NCI-H128 (cell line): ENCODE results near the gene HOXD8.

Source experiments
- DNase-seq: peaks from one replicate; lab custom pipeline; 2025; ENCODE audit not compliant: unreplicated experiment; lab: John Stamatoyannopoulos, UW

The HOXD8 gene

DNA sequence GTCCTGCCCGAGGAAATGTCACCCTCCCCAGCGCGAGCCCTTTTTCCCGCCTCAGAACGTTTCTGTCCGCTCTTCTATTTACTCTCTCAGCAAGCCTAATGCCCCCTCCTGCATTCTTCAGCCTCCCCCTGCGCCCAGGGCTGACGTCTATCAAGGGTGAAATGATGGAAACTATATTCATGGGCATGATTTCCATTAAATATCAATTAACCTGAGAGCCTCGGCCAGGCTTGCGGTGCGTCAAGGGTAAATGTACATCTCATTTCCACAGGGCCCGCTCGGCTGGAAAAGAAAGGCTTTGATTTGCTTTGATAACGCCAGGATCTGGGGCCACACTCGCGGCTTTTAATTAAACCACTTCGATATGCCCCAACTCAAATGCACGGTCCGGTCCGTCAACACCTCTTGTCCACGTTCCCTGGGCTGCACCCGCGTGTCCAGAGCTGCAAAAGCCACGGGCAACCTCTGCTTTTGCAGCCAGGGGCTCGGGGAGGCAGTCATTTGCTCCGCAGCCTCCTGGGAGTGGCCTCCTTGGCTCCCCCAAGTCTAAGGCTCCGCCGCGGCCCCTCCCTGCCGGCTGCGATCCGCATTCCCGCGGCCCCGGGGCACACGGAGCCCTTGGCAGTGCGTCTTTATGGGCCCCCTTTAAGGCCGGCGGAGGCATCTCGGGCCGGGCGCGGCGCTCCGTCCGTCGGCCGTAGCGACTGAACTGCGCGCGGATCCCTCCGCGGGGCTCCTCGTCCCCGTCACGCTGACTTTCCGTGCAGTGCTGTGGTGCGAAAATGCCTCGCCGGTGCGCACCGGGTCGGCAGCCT is at the start of gene HOXD8:
HOXD8 (plus strand) TSS at position 724 of the 815 bp plus-strand sequence. CDS start 662 bp downstream, outside the sequence.
- DNase-seq: peak; percentile 42

DNA sequence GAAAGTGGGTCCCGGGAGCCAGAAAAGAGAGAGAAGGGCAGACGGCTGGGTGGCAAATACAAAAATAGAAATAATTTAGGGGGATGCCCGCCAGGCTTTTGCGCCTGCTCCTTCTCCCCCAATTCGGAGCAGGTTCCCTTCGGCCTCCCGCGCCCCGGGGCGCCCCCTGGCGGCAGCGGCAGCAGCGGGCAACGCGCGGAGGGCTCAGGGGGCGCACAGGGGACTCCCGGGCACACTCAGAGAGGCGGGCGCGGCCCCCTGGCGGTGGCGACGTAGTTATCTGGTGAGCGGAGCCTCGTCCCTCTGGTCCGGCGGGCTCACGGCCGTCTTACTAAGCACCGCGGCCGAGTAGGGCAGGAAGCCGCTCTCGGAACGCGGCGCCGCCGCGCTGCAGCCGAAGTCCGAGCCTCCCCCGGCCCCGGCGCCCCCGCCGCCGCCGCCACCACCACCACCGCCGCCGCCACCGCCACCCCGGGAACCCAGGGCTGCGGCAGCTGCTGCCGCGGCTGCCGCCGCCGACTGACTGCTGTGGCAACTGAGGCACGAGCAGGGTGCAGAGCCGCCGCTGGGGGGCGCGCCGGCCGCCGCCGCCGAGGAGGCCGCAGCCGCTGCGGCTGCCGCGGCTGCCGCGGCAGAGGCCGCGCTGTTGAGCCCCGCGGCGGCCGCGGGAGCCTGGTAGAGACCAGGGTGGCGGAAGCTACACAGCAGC is 49.5 kb upstream of the HOXD8 start:
- DNase-seq: peak; percentile 63

DNA sequence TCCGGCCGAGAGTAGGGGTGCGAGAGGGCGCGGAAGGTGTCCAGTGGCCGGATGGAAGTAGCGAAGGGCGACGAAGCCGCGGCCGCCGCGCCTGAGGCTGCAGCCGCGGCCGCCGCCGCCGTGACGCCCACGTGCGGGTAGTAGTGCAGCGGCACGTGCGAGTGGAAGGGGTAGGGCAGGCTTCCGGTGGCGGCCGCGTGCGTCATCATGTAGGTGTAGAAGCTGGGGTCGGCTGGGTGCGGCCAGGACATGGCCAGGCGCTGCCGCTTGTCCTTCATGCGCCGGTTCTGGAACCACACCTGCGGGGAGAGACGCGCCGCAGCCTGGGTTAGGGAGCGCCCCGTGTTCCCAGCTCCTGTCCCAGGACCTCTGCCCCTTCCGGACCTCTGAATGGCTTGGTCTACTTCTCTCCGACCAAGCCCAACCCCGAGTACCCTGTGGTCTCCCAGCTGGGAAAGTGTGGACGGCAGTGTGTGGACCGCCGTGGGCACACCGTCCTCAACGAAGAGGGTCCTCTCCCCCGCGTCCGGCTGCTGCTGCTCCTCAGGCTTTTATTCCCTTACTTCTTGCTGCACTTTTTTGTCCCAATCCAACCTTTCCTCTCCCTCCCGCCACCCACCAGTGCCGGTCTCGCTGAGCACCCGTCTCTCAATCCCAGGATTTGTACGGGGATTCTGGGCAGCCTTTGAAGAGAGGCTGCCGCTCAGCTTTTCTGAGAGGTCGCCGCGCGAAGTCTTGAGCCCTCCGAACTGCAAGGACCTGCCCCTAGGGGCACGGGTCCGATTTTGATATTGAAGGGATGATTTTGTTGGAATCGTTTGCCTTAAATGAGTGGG is 48.7 kb upstream of the HOXD8 start:
- no peak for DNase-seq

DNA sequence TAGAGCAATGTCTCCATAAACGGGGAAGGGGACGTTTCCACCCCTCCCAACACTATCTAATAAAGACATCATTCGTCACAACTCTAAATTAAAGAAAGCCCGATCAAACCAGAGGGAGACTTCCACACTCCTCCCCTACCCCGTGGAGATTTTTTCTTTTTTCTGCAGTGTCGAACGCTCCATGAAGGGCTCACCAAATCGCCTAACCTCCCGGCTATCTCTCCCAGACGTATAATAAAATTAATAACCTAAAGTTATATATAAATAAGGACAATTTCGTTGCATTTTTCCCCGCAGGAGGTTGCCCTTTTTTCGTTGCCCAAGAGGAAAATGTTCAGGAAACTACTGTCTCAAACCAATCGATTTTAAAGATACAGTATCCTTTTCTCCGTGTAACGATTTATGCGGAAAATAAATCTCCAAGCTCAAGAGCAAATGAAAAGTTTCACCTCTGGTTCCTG is 48.1 kb upstream of the HOXD8 start:
- DNase-seq: no peak

DNA sequence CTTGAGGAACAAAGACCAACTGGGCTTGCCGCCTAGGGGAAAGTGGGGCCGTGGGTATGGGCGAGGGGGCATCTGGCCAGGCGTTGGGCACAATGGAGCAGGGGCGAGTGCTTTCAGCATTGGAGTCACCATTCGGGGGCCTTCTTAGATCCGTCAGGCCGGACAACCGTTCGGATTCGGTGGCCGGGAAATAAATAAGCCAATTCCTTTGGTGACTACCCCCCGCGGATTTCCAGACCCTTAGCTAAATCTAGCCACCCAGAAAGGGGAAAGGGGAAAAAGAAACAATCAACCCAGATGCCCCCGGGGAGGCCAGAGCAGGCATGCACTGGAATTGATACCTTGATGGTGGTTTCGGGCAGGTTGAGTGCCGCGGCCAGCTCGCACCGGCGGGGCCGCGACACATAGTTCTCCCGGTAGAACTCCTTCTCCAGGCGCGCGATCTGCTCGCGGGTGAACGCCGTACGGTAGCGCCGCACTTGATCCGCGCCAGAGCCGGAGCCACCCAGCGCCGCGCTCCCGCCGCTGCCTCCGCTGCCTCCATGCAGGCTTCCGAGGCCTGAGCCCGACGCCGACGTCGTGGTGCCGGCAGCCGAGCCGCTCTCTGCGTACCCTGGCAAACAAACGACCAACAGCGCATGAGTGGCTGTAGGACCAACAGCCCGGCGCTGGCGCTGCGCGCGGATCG is 47.5 kb upstream of the HOXD8 start:
- DNase-seq: no peak

DNA sequence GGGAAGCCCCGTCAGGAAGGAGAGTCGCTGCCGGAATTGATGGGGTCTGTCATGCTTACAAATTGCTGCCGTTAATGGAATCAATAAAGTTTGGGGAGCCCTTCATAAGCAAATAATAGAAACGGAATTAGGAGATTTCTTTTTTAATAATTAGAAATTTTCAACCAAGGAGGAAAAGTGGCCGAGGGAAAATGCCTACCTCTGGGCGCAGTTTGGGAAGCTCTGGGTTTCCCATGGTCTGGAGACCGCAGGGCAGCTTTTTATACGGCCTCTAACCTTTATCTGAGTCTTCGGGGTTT is 47.0 kb upstream of the HOXD8 start:
- no peak for DNase-seq

DNA sequence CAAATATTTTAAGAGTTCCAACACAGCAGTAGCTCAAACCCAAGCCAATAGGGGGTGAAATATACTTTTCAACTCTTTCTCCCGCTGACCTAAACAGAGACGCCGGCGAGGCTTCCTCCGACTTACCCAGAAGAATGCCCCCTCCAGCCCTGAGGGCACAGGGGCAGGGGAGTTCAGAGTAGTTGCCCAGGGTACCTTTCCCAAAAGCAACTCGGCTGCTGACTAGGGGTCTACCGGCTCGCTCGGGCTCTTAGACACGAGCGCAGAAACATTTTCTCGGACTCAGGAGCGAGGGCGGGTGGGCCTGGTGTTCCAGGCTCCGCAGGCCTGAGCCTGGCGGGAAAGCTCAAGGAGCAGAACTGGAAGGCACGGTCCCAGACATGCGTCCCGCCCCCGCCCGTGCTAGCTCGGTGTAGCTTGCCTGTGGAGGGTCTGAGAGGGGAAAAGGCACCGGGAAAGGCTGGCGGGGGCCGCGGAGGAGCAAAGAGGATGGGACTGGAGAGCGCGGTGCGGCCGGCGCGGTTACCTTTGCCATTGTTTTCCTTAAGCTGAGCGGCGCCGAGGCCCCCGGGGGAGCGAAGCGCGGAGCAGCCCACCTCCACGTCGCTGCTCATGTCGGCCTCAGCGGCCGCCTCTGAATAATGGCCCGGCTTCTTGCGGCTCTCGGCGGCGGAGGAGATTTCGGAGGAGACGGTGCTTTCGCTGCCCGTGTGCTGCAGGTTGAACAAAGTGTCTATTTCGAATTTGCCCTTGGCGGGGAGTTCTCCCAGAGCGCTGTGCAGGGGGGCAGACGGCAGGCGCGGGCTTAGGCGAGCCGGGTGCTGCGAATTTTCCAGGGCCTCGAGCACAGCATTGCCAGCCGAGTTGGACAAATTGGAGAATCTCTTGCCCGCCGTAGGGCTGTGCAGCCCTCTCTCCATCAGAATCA is 46.4 kb upstream of the HOXD8 start:
- DNase-seq: no peak

DNA sequence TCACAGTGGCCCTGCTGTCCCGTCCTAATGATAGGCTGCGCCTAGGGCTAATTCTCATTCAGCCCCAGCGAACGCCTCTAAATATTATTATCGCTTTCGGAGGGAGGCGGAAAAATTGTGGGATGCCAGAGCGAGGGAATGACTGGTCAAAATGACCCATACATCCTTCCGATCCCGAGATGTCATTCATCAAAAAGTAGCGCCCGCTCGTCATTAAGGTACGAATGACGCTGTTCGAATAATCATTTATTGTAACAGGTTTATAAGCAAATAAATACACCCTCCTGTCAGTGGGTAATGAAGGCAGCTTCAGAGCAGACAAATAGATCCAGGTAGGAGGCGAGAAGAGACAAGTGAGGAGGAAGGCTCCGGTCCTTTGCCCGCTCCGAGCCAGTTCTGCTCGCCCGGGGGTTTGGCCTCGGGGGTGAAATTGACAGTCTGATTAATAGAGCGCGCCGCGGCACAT is 45.7 kb upstream of the HOXD8 start, which contains the start of gene EVX2:
EVX2 (minus strand) TSS at position 167 of the 466 bp plus-strand sequence. CDS start 186 bp downstream, outside the sequence.
- no peak for DNase-seq

DNA sequence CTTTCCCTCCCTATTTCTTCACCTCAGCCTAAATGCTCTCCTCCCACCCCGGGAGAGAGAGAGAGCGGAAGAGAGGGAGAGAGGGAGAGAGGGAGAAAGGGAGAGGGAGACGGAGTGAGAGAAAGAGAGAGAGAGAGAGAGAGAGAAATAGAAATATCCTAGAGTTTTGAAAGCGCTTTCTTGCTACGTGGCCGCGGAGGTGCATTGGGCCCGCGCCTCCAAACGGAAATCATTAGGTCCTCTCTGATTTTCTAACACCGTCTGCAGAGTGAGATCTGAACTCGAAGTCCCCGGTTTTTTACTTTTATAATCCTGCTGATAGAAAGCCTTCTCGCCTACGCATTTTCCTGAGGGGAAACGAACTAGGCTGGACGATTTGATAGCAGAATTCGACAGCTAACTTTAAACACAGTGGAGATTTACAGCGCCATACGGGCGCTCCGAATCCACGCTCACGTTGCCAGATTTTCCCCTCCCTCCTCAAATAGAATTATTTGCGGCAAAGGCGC is 44.8 kb upstream of the HOXD8 start:
- no peak for DNase-seq

DNA sequence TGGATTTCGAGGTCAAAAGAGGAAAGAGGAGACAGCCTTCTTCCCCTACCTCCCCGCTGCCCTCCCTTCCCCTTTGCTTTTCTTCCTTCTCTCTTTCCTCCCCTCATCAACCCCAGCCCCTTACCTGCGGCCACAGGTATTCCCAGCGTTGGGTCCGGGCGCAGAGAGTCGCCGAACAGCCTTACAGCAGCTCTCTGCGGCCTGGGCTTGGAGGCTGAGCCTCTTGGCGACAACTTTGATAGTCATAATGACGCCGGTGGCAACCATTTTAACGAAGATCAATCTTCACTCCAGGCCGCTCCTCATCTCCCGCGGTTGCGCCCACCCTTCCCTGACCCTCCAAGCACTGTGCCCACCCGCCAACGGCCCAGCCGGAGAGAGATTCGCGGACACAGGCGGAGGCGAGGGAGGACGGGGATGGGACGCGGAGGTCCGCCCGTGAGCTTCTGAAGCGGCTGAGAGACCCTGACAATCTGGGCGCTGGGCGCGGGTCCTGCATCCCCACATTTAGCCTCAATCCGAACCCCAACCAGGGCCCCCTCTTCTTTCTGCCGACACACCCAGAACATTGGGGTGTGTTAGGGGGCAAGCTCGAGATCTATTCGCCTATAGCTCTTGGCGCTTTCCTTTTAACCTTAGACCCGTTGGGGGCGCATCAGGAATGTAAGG is 44.3 kb upstream of the HOXD8 start:
- no peak for DNase-seq

DNA sequence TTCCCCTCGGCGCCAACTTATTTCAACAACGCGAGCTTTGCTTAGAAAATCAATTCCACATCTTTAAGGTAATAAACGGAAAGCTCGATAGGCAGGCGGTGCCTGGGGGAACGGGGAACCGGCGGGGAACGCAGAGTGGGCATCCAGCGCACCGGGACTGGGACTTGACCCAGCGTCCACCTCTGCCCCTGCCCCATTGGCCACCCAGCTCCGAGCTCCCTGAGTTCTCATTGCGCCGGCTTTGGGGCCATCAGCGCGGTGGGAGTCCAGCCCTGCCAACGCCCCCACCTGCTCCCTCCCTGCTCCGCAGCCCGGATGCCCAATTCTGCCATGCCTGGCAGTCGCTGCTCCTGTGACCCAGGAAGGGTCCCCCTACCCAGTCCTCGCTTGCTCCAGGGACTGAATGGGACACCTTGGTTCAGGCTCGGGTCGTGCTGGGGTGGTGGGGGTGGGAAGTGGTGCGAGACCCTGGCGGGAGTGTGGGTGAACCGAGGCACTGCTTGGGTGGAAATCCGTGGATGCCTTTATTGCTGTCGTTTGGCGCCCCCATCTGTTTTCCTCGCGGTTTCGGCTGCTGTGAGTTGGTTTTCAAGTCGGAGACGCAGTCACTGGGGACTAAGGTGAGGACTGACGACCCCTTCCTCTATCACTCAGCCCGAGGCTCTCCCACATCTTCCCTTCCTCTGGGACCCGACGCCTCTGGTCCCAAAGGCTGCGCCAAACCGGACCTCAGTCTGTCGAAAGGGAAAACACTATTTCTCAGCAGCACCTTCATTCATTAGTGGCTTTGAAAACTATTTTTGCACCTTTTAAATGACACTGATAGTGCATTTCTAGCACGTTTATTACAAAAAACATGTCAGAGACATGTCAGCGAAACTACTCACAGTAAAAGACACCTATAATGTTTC is 43.4 kb upstream of the HOXD8 start:
- DNase-seq: no peak

DNA sequence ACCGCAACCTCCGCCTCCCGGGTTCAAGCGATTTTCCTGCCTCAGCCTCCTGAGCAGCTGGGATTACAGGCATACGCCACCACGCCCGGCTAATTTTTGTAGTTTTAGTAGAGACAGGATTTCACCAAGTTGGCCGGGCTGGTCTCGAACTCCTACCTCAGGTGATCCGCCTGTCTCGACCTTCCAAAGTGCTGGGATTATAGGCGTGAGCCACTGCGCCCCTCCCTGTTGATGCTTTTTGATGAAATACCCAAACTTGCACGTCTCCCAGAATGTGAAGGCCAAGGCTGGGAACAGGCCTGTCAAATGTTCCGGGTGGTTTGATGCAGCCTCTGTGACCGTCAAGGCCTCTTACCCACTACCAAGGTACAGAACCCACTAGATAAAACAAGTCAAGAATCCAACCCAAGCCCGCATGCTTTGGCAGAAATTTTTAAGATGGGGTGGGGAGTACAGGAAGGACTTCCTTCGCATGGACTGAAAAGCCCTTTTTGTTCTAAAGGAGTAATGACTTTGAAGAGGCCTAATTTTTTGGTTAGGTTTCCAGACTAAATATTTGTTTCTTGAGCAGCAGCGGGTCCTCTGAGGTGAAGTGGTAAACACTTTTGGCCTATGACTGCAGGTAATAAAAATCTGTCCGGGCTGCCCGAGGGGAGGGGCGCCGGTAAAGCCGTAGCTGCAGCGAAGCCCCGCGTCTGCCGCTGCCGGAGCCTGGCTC is 42.0 kb upstream of the HOXD8 start:
- DNase-seq: no peak

DNA sequence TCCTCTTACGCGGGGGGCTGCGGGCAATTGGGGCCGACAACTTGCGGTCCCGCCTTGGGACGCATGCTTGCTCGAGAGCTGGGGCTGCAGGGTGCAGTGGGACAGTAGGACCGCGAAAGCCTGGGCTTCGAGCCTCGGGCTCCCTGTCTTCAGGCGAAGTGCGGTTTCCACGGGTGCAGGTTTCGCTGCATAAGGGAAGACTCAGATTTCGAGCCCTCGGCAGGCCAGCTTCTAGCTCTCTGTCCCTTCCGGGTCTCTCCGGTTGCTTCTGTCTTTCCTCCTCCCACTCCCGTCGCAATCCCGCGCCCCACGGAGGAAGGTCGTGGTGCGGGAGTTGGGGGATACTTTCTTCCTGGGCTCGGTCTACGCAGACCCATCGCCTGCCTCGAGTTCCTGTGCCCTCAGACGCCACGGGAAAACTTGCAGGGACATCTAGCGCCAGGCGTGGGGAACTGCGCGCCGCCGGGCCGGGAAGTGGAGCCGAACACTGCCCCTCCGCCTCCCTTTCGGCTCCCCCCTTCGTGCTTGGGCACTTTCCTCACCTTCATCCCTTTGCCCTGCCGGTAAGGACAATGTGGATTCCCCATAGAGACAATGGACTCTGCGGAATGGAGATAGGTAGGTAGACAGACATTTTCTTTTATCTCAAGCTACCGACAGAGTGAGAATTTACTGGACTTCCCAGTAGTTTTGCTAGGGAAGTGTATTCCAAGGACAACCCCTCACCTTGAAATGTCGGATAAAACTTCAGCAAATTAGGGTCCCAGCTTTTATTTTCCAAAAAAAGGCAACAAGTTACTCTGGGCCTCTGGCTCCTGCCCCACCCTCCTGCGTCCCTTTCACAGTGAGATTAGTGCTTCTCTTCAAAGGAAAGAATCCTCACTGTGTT is 41.2 kb upstream of the HOXD8 start:
- peak; percentile 49 for DNase-seq

DNA sequence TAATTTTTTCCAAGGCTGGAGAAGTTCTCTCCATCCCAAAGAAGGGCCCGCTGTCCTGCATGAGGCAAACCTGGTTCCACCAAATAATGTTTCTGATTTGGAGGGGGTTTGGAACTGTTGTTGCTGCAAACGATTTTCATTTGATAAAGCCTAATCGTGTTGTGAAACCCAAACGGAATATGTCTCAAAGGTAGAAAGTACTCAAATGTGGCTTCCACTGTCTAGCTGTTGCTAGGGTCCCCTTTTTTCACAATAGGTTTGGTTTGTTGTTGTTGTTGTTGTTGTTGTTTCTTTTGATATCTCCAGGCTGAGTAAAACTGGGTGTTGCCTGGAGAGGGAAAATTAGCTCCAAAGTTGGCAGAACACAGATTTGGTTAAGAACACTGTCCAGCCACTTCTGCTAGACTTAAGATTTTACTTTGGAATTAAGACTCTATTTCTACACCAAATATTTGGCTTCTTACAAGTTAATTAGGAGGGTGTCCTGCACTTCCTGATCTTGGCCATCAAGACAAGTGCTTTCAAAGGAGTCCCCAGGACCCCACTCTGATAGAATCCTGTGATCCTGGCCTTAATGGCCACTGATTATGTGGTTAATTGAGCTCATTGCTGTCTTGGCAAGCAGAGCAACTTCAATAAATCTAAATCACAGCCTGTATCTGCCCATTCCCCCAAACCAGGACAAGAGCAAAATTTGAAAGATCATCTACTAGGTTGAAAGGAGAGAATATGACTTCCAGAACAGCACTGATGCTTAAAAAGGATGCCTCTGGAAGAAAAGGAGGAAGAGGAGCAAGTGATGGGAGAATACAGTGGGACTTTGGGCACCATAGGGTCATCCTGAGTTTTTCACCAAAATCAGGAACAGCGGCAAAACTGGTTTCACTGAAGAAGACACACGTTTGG is 40.3 kb upstream of the HOXD8 start:
- DNase-seq: no peak

DNA sequence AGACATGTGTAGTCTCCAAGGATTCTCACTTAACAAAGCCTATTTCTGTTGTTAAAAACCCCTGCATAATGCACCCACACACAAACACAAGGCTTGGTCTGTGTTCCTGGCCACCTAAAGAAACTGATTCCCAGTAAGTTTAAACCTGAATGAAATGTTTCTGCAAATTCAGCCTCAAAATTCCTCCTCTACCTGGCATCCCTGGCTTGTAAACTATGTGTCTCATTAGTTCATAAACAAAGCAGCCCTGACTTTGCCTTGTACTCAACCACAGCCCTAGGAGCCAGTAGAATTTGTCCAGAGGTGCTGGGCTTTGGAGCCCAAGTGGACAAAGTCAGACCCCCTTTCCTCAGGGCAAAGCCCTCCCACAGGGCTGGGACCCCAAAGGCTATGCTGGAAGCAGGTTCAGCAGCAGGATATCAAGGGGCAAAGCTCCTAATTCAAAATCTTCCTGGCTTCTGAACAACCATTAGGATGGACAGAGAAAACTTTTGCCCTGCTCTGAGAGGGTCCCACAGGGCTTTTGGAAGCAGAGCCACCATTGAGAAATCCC is 39.6 kb upstream of the HOXD8 start:
- no peak for DNase-seq
